ENCODE data around the gene HBM.
A peak's percentile ranks its signal among the peaks of the same experiment; 100 is the strongest.
"Not testable (repeated sequence)": the region's sequence is repeated elsewhere in the genome, so short reads cannot be mapped to it uniquely, and the experiment has no call there.

The HBM gene

GRCh38 chr16:165539-166374 lies at the start of gene HBM:
TSS of gene HBM (plus strand) at chr16:165978. CDS start at chr16:165998, 20 bp downstream.
- peak in 1 of 6 experiments; percentile 26 for DNase-seq

- no peak for DNase-seq
Measured at GRCh38 chr16:116015-116414, 49.8 kb upstream of the HBM start.

GRCh38 chr16:117379-118365 lies 48.1 kb upstream of the HBM start:
- DNase-seq, result peak; percentile 19 to 68 (median 58)

- no peak for DNase-seq
Measured at GRCh38 chr16:118857-119256, 46.9 kb upstream of the HBM start.

GRCh38 chr16:119295-119694 lies 46.5 kb upstream of the HBM start:
- no peak for DNase-seq

- DNase-seq, result no peak
Measured at GRCh38 chr16:119835-120491, 45.8 kb upstream of the HBM start.

- DNase-seq, result no peak
Measured at GRCh38 chr16:120756-121155, 45.0 kb upstream of the HBM start.

- DNase-seq, result no peak
Measured at GRCh38 chr16:122361-122760, 43.4 kb upstream of the HBM start.

GRCh38 chr16:123558-124350 lies 42.0 kb upstream of the HBM start:
- not testable (repeated sequence) for DNase-seq

- no peak for DNase-seq
Measured at GRCh38 chr16:125011-125410, 40.8 kb upstream of the HBM start.

GRCh38 chr16:129075-129474 lies 36.7 kb upstream of the HBM start:
- DNase-seq, result no peak

- no peak for DNase-seq
Measured at GRCh38 chr16:130533-131173, 35.1 kb upstream of the HBM start.

- no peak for DNase-seq
Measured at GRCh38 chr16:132120-132519, 33.7 kb upstream of the HBM start.

GRCh38 chr16:133716-134115 lies 32.1 kb upstream of the HBM start:
- no peak for DNase-seq

- DNase-seq, result peak in 4 of 6 experiments; percentile 10 to 37 (median 26)
Measured at GRCh38 chr16:138049-138417, 27.7 kb upstream of the HBM start.

GRCh38 chr16:140175-140857 lies 25.5 kb upstream of the HBM start:
- DNase-seq, result no peak

- no peak for DNase-seq
Measured at GRCh38 chr16:142405-142967, 23.3 kb upstream of the HBM start.

GRCh38 chr16:143047-143446 lies 22.7 kb upstream of the HBM start:
- no peak for DNase-seq

- DNase-seq, result no peak
Measured at GRCh38 chr16:143456-143855, 22.3 kb upstream of the HBM start.

GRCh38 chr16:144797-145252 lies 21.0 kb upstream of the HBM start:
- DNase-seq, result no peak

GRCh38 chr16:146646-147045 lies 19.1 kb upstream of the HBM start:
- DNase-seq, result no peak

Data from stimulated activated naive CD4-positive, alpha-beta T cell (primary cell).